KMS-11 (cell line): ENCODE data around the gene AKAP10.
A peak's percentile ranks its signal among the peaks of the same experiment; 100 is the strongest.

ENCODE experiments used
- H2AFZ ChIP-seq: fragments of 200-600 bp; sonication (generic); 2 replicates; pipeline ENCODE4 v1.6.1; 2016; ENCODE audit warnings: antibody characterized with exemption, mixed run types, low read depth
- H3K27ac ChIP-seq: fragments of 200-600 bp; sonication (generic); 2 replicates; pipeline ENCODE4 v1.6.1; 2016; ENCODE audit warnings: mild to moderate bottlenecking, mixed run types
- H3K27me3 ChIP-seq: fragments of 200-600 bp; sonication (generic); 2 replicates; pipeline ENCODE4 v1.6.1; 2017; ENCODE audit warnings: mild to moderate bottlenecking, low read depth, mixed run types, moderate library complexity; ENCODE audit not compliant: insufficient read depth
- H3K36me3 ChIP-seq: fragments of 200-600 bp; sonication (generic); 2 replicates; pipeline ENCODE4 v1.6.1; 2017; ENCODE audit warnings: mild to moderate bottlenecking, mixed run types; ENCODE audit not compliant: insufficient read depth
- H3K4me1 ChIP-seq: fragments of 200-600 bp; sonication (generic); 2 replicates; pipeline ENCODE4 v1.6.1; 2016; ENCODE audit warnings: mild to moderate bottlenecking, low read depth, mixed run types; ENCODE audit not compliant: poor library complexity, severe bottlenecking
- H3K4me2 ChIP-seq: fragments of 200-600 bp; sonication (generic); 2 replicates; pipeline ENCODE4 v1.7.0; 2016; ENCODE audit warnings: mild to moderate bottlenecking, mixed run types
- H3K4me3 ChIP-seq: fragments of 200-600 bp; sonication (generic); IDR thresholded peaks from 2 replicates; pipeline ENCODE4 v1.6.1; 2017; ENCODE audit warnings: low read depth, low read length, mixed read lengths; ENCODE audit not compliant: insufficient read depth
- H3K79me2 ChIP-seq: fragments of 200-600 bp; sonication (generic); 2 replicates; pipeline ENCODE4 v1.6.1; 2016; ENCODE audit warnings: low read depth, mixed run types; ENCODE audit not compliant: insufficient read depth
- H3K9ac ChIP-seq: fragments of 200-600 bp; sonication (generic); 2 replicates; pipeline ENCODE4 v1.6.1; 2016; ENCODE audit warnings: mild to moderate bottlenecking, mixed run types
- H4K20me1 ChIP-seq: fragments of 200-600 bp; sonication (generic); 2 replicates; pipeline ENCODE4 v1.6.1; 2016; ENCODE audit warnings: mild to moderate bottlenecking, mixed run types; ENCODE audit not compliant: insufficient read depth
- CTCF ChIP-seq: fragments of 200-600 bp; sonication (generic); conservative IDR thresholded peaks from 2 replicates; pipeline ENCODE4 v1.6.1; 2017; ENCODE audit warnings: low read depth, mild to moderate bottlenecking, antibody characterized with exemption, low read length, moderate library complexity, mixed read lengths

AKAP10 gene

DNA sequence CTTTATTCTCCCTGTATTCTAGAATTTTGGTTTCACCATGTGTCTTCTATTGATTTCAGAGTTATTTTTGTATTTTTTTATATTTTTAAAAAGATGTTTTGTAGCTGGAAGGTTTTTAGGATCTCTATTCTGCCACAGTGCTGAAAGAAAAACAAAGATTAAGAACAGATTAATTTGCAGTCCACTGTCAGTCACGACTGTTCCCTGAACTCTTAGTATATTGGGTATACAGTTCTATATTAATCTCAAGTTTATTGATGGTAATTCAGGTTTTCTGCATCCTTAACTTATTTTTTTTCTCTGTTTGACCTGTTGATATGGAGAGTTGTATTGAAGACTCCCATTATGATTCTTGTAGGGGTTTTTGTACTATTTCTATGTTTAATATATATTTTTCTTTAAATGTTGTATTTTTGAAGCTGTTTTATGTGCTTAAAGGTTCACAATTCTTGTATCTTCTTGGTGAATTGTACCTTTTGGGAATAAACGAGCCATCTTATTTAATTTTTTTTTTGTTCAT, 34.4 kb upstream of the AKAP10 start:
- Histone ChIP-seq H3K79me2 (no peaks in the 10 kb centered on the region), H2AFZ (no peak overlapping the region), H3K27ac (no peak overlapping the region), H3K4me2 (no peak overlapping the region), H3K4me1 (peaks cover 13% of the 10 kb centered on the region), H3K27me3 (no peaks in the 10 kb centered on the region; the same call in 1 of the 2 replicates), H3K9ac (no peak overlapping the region), H3K4me3 (no peak overlapping the region), H4K20me1 (no peaks in the 10 kb centered on the region), H3K36me3 (no peaks in the 10 kb centered on the region)
- no peak for TF ChIP-seq CTCF

GRCh38 chr17:20010936-20011335, 33.3 kb upstream of the AKAP10 start:
- H3K9ac ChIP-seq = no peak overlapping the region
- no peak overlapping the region for H2AFZ ChIP-seq
- no peaks in the 10 kb centered on the region for H3K36me3 ChIP-seq
- no peak overlapping the region for H3K27ac ChIP-seq
- H3K27me3 ChIP-seq = no peaks in the 10 kb centered on the region; the same call in 1 of the 2 replicates
- no peaks in the 10 kb centered on the region for H4K20me1 ChIP-seq
- H3K4me1 ChIP-seq = peaks cover 13% of the 10 kb centered on the region
- no peak overlapping the region for H3K4me3 ChIP-seq
- no peak for TF ChIP-seq CTCF
- H3K79me2 ChIP-seq = no peaks in the 10 kb centered on the region
- peak overlapping the region; percentile 54 for H3K4me2 ChIP-seq

GRCh38 chr17:20010099-20010863, 32.7 kb upstream of the AKAP10 start:
- Histone ChIP-seq H3K36me3 (no peaks in the 10 kb centered on the region), H3K79me2 (no peaks in the 10 kb centered on the region), H3K4me1 (peaks cover 13% of the 10 kb centered on the region), H3K27ac (no peak overlapping the region), H3K4me3 (no peak overlapping the region), H3K4me2 (peak overlapping the region; percentile 54), H3K27me3 (no peaks in the 10 kb centered on the region; the same call in 1 of the 2 replicates), H3K9ac (peak overlapping the region; percentile 35; the same call in 1 of the 2 replicates), H4K20me1 (no peaks in the 10 kb centered on the region), H2AFZ (peak overlapping the region; percentile 90)
- no peak for TF ChIP-seq CTCF

- Histone ChIP-seq H3K4me1 (peaks cover 13% of the 10 kb centered on the region), H3K79me2 (no peaks in the 10 kb centered on the region), H3K36me3 (no peaks in the 10 kb centered on the region), H3K4me3 (no peak within 1 kb of the TSS), H2AFZ (peak within 1 kb of the TSS; percentile 90), H3K4me2 (peak within 1 kb of the TSS; percentile 78), H4K20me1 (no peaks in the 10 kb centered on the region), H3K27ac (no peak within 1 kb of the TSS), H3K9ac (peak within 1 kb of the TSS; percentile 35; the same call in 1 of the 2 replicates), H3K27me3 (no peaks in the 10 kb centered on the region; the same call in 1 of the 2 replicates)
- TF ChIP-seq CTCF = peak; percentile 6; the same call in 1 of the 2 replicates
Observed at GRCh38 chr17:20009302-20010098, 31.9 kb upstream of the AKAP10 start, which contains the start of gene SPECC1. Gene SPECC1 (plus strand): TSS chr17:20009359. CDS start chr17:20096652, 87,293 bp downstream.
